DMS153 treated with DMSO at 0.1 percent for 48 hours (cell line): ENCODE results near the gene FHL1.
"Not testable (repeated sequence)": the region's sequence is repeated elsewhere in the genome, so short reads cannot be mapped to it uniquely, and the experiment has no call there.

Source experiments
- DNase-seq: peaks from one replicate; lab custom pipeline; 2025; ENCODE audit not compliant: unreplicated experiment; lab: John Stamatoyannopoulos, UW

The FHL1 gene

GRCh38 chrX:136146614-136147314 lies 569 bp upstream of the FHL1 start:
- DNase-seq = no peak

GRCh38 chrX:136147976-136148375 lies 643 bp downstream of the FHL1 start:
- DNase-seq = no peak

GRCh38 chrX:136148391-136148790 lies 1.1 kb downstream of the FHL1 start:
- no peak for DNase-seq

- no peak for DNase-seq
Measured at GRCh38 chrX:136154998-136155397, 7.7 kb downstream of the FHL1 start.

GRCh38 chrX:136156560-136157117 lies 9.3 kb downstream of the FHL1 start:
- no peak for DNase-seq

GRCh38 chrX:136157187-136157586 lies 9.9 kb downstream of the FHL1 start:
- DNase-seq = no peak

- DNase-seq = no peak
Measured at GRCh38 chrX:136158685-136159084, 11.4 kb downstream of the FHL1 start.

- DNase-seq = no peak
Measured at GRCh38 chrX:136159611-136160025, 12.3 kb downstream of the FHL1 start.

GRCh38 chrX:136162827-136163570 lies 15.7 kb downstream of the FHL1 start:
- peak; percentile 4 for DNase-seq

GRCh38 chrX:136163689-136164088 lies 16.4 kb downstream of the FHL1 start:
- no peak for DNase-seq

GRCh38 chrX:136165406-136165805 lies 18.1 kb downstream of the FHL1 start:
- no peak for DNase-seq

GRCh38 chrX:136166221-136166855 lies 19.0 kb downstream of the FHL1 start:
- no peak for DNase-seq

GRCh38 chrX:136167989-136168388 lies 20.7 kb downstream of the FHL1 start:
- not testable (repeated sequence) for DNase-seq

GRCh38 chrX:136168929-136169735 lies 21.8 kb downstream of the FHL1 start:
- peak; percentile 8 for DNase-seq

- DNase-seq = no peak
Measured at GRCh38 chrX:136170139-136170800, 22.9 kb downstream of the FHL1 start.

GRCh38 chrX:136171420-136171819 lies 24.1 kb downstream of the FHL1 start:
- no peak for DNase-seq

- no peak for DNase-seq
Measured at GRCh38 chrX:136176399-136176825, 29.1 kb downstream of the FHL1 start.

- no peak for DNase-seq
Measured at GRCh38 chrX:136179133-136179532, 31.8 kb downstream of the FHL1 start.

GRCh38 chrX:136182414-136182813 lies 35.1 kb downstream of the FHL1 start:
- no peak for DNase-seq

- no peak for DNase-seq
Measured at GRCh38 chrX:136183172-136183571, 35.8 kb downstream of the FHL1 start.
